ENCODE measurements around the gene CLDN22. TPM values are rescaled to one million over a fixed set of nuclear protein-coding genes. Genes with fewer than 3 reads are reported as not detected.

CLDN22 gene
- total RNA-seq, 1 experiment from 2014 or later = not detected

- ChIA-PET POLR2A (ENCODE audit: low non-redundant PET) (no interaction called here), CTCF (no interaction called here)
- no TSS peak for BruUV-seq (replicated peaks)
- intact Hi-C loops (cut with micrococcal nuclease; ENCODE audit: unreplicated experiment) = no loop called here
- no peak overlapping the region for H3K4me3 ChIP-seq (ENCODE audit: low read depth, low read length, poor library complexity, severe bottlenecking)
- H3K27me3 ChIP-seq (replicated peaks; ENCODE audit: insufficient read depth, low read depth, low read length, poor library complexity) = no peaks in the 10 kb centered on the region
- H3K4me1 ChIP-seq (ENCODE audit: insufficient read depth, low read length, poor library complexity, severe bottlenecking) = no peaks in the 10 kb centered on the region
- peaks cover 23% of the 10 kb centered on the region for H3K36me3 ChIP-seq (ENCODE audit: insufficient read depth, low read length, poor library complexity, severe bottlenecking)
- no peak overlapping the region for H3K27ac ChIP-seq (ENCODE audit: low read depth, low read length, poor library complexity, severe bottlenecking)
- no peak for DNase-seq (ENCODE audit: low spot score)
- no peaks in the 10 kb centered on the region for H3K9me3 ChIP-seq (ENCODE audit: low read depth, low read length, poor library complexity, severe bottlenecking)
- TF ChIP-seq EZH2 (IDR thresholded peaks at IDR 0.05; ENCODE audit: borderline replicate concordance, low read depth, low read length, poor library complexity, severe bottlenecking) (no peak), CTCF (conservative IDR thresholded peaks at IDR 0.05; ENCODE audit: low read depth, low read length) (no peak)
Observed at GRCh38 chr4:183295711-183296110, 24.4 kb downstream of the CLDN22 start.

- no TSS peak for BruUV-seq (replicated peaks)
- no peak for DNase-seq (ENCODE audit: low spot score)
- Histone ChIP-seq H3K4me3 (ENCODE audit: low read depth, low read length, poor library complexity, severe bottlenecking) (no peak overlapping the region), H3K4me1 (ENCODE audit: insufficient read depth, low read length, poor library complexity, severe bottlenecking) (no peaks in the 10 kb centered on the region), H3K36me3 (ENCODE audit: insufficient read depth, low read length, poor library complexity, severe bottlenecking) (peaks cover 55% of the 10 kb centered on the region), H3K9me3 (ENCODE audit: low read depth, low read length, poor library complexity, severe bottlenecking) (no peaks in the 10 kb centered on the region), H3K27ac (ENCODE audit: low read depth, low read length, poor library complexity, severe bottlenecking) (no peak overlapping the region), H3K27me3 (replicated peaks; ENCODE audit: insufficient read depth, low read depth, low read length, poor library complexity) (no peaks in the 10 kb centered on the region)
- CTCF ChIA-PET = no interaction called here
- POLR2A ChIA-PET (ENCODE audit: low non-redundant PET) = interaction anchor here (0.6 kb wide), 1 partner anchor 1556 kb away, joined by 4 read pairs; no protein-coding TSS in a partner anchor
- no peak for TF ChIP-seq EZH2 (IDR thresholded peaks at IDR 0.05; ENCODE audit: borderline replicate concordance, low read depth, low read length, poor library complexity, severe bottlenecking)
- no peak for TF ChIP-seq CTCF (conservative IDR thresholded peaks at IDR 0.05; ENCODE audit: low read depth, low read length)
- intact Hi-C loops (cut with micrococcal nuclease; ENCODE audit: unreplicated experiment) = no loop called here
Observed at GRCh38 chr4:183291070-183291469, 29.0 kb downstream of the CLDN22 start.

DNA sequence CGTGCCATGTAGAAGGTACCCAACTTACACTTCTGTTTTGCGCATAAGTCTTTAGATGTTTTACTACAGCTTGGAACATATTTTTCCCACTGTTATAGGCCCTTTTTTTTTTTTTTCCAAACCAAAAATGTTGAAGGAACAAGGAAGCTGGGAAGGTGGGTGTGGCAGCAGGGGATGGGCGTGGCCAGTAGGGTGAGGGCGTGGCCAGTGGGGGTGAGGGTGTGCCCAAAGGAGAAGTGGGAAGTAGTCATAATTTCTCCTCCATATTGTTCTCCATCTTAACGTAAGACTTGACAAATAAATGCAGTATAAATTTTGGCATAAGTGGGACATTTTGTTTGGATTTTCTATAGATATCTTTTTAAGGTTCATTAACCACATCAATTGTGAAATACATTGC, 30.4 kb downstream of the CLDN22 start:
- ChIA-PET POLR2A (ENCODE audit: low non-redundant PET) (no interaction called here), CTCF (no interaction called here)
- no peaks in the 10 kb centered on the region for H3K9me3 ChIP-seq (ENCODE audit: low read depth, low read length, poor library complexity, severe bottlenecking)
- no peak overlapping the region for H3K27ac ChIP-seq (ENCODE audit: low read depth, low read length, poor library complexity, severe bottlenecking)
- BruUV-seq (replicated peaks) = no TSS peak
- H3K27me3 ChIP-seq (replicated peaks; ENCODE audit: insufficient read depth, low read depth, low read length, poor library complexity) = no peaks in the 10 kb centered on the region
- peaks cover 57% of the 10 kb centered on the region for H3K36me3 ChIP-seq (ENCODE audit: insufficient read depth, low read length, poor library complexity, severe bottlenecking)
- DNase-seq (ENCODE audit: low spot score) = peak; percentile 34
- intact Hi-C loops (cut with micrococcal nuclease; ENCODE audit: unreplicated experiment) = no loop called here
- no peaks in the 10 kb centered on the region for H3K4me1 ChIP-seq (ENCODE audit: insufficient read depth, low read length, poor library complexity, severe bottlenecking)
- TF ChIP-seq CTCF (conservative IDR thresholded peaks at IDR 0.05; ENCODE audit: low read depth, low read length) (no peak), EZH2 (IDR thresholded peaks at IDR 0.05; ENCODE audit: borderline replicate concordance, low read depth, low read length, poor library complexity, severe bottlenecking) (no peak)
- H3K4me3 ChIP-seq (ENCODE audit: low read depth, low read length, poor library complexity, severe bottlenecking) = no peak overlapping the region
